Smooth muscle cell (in vitro differentiated cells): ENCODE results near the gene EFNB3. TPM values are rescaled to one million over a fixed set of nuclear protein-coding genes. Genes with fewer than 3 reads are reported as not detected.

ENCODE experiments used
- polyA plus RNA-seq: library from polyadenylated mRNA; unstranded; fragments of >200 nt; fragmentation: Nextera tagmentation; extraction: Ambion mirVana; gene quantifications from 2 replicates; pipeline ENCODE4 v1.2.1, GENCODE V29; 2016
- total RNA-seq: library from RNA; depleted of rRNA; stranded (reverse); fragments of >200 nt; gene quantifications from 2 replicates; pipeline ENCODE4 v1.2.3, GENCODE V29; 2014

The EFNB3 gene
- total and polyA plus RNA-seq, 2 experiments from 2014 or later: 4.8 to 6.7 TPM

Other genes with a start within 250 kb of the EFNB3 start
- gene ZBTB4, start 225.6 kb upstream of the EFNB3 start, total RNA-seq: 24.2 and 25.6 TPM in 2 replicates
- 22.8 and 26.9 TPM in 2 replicates for gene ZBTB4, start 225.6 kb upstream of the EFNB3 start, polyA plus RNA-seq
- not detected in 2 replicates for gene SLC35G6, start 223.8 kb upstream of the EFNB3 start, total RNA-seq
- 0.51 TPM in 1 of 2 replicates, not detected in the other for gene SLC35G6, start 223.8 kb upstream of the EFNB3 start, polyA plus RNA-seq
- gene POLR2A, start 220.8 kb upstream of the EFNB3 start, total RNA-seq: 72.0 and 76.0 TPM in 2 replicates
- 80.2 and 123 TPM in 2 replicates for gene POLR2A, start 220.8 kb upstream of the EFNB3 start, polyA plus RNA-seq
- 5.9 and 6.2 TPM in 2 replicates for gene TNFSF12, start 156.1 kb upstream of the EFNB3 start, total RNA-seq
- 13.6 and 16.1 TPM in 2 replicates for gene TNFSF12, start 156.1 kb upstream of the EFNB3 start, polyA plus RNA-seq
- 0.18 and 4.1 TPM in 2 replicates for gene TNFSF13, start 146.5 kb upstream of the EFNB3 start, total RNA-seq
- gene TNFSF13, start 146.5 kb upstream of the EFNB3 start, polyA plus RNA-seq: 0.38 and 1.6 TPM in 2 replicates
- gene SENP3, start 143.3 kb upstream of the EFNB3 start, total RNA-seq: 72.1 and 90.3 TPM in 2 replicates
- gene SENP3, start 143.3 kb upstream of the EFNB3 start, polyA plus RNA-seq: 33.7 and 35.7 TPM in 2 replicates
- gene CD68, start 125.6 kb upstream of the EFNB3 start, total RNA-seq: 20.7 and 22.7 TPM in 2 replicates
- gene CD68, start 125.6 kb upstream of the EFNB3 start, polyA plus RNA-seq: 27.5 and 30.2 TPM in 2 replicates
- gene MPDU1, start 121.3 kb upstream of the EFNB3 start, total RNA-seq: 155 and 228 TPM in 2 replicates
- 70.7 and 75.1 TPM in 2 replicates for gene MPDU1, start 121.3 kb upstream of the EFNB3 start, polyA plus RNA-seq
- 13.4 and 16.1 TPM in 2 replicates for gene SOX15, start 115.1 kb upstream of the EFNB3 start, total RNA-seq
- 7.3 and 39.0 TPM in 2 replicates for gene SOX15, start 115.1 kb upstream of the EFNB3 start, polyA plus RNA-seq
- 22.8 and 31.1 TPM in 2 replicates for gene FXR2, start 90.3 kb upstream of the EFNB3 start, total RNA-seq
- gene FXR2, start 90.3 kb upstream of the EFNB3 start, polyA plus RNA-seq: 50.0 and 50.6 TPM in 2 replicates
- gene SAT2, start 77.4 kb upstream of the EFNB3 start, total RNA-seq: 64.9 and 70.8 TPM in 2 replicates
- 68.2 and 74.2 TPM in 2 replicates for gene SAT2, start 77.4 kb upstream of the EFNB3 start, polyA plus RNA-seq
- gene SHBG, start 75.1 kb upstream of the EFNB3 start, total RNA-seq: not detected in 2 replicates
- 0.83 and 0.88 TPM in 2 replicates for gene SHBG, start 75.1 kb upstream of the EFNB3 start, polyA plus RNA-seq
- 0.27 and 0.85 TPM in 2 replicates for gene ATP1B2, start 54.3 kb upstream of the EFNB3 start, total RNA-seq
- 4.1 and 4.4 TPM in 2 replicates for gene ATP1B2, start 54.3 kb upstream of the EFNB3 start, polyA plus RNA-seq
- gene TP53, start 17.7 kb upstream of the EFNB3 start, total RNA-seq: 25.4 and 55.1 TPM in 2 replicates
- 21.1 and 27.6 TPM in 2 replicates for gene TP53, start 17.7 kb upstream of the EFNB3 start, polyA plus RNA-seq
- 8.2 and 8.9 TPM in 2 replicates for gene WRAP53, start 16.7 kb upstream of the EFNB3 start, total RNA-seq
- gene WRAP53, start 16.7 kb upstream of the EFNB3 start, polyA plus RNA-seq: 17.1 and 18.9 TPM in 2 replicates
- gene DNAH2, start 12.5 kb downstream of the EFNB3 start, total RNA-seq: 0.49 TPM in 1 of 2 replicates, not detected in the other
- gene DNAH2, start 12.5 kb downstream of the EFNB3 start, polyA plus RNA-seq: not detected in 2 replicates
- 4.3 and 9.1 TPM in 2 replicates for gene KDM6B, start 129.0 kb downstream of the EFNB3 start, total RNA-seq
- 5.8 and 11.1 TPM in 2 replicates for gene KDM6B, start 129.0 kb downstream of the EFNB3 start, polyA plus RNA-seq
- 5.1 and 8.6 TPM in 2 replicates for gene TMEM88, start 149.9 kb downstream of the EFNB3 start, total RNA-seq
- 12.7 and 16.1 TPM in 2 replicates for gene TMEM88, start 149.9 kb downstream of the EFNB3 start, polyA plus RNA-seq
- gene NAA38, start 152.4 kb downstream of the EFNB3 start, total RNA-seq: 30.6 and 76.4 TPM in 2 replicates
- gene NAA38, start 152.4 kb downstream of the EFNB3 start, polyA plus RNA-seq: 86.1 and 99.4 TPM in 2 replicates
- gene CYB5D1, start 152.8 kb downstream of the EFNB3 start, total RNA-seq: 8.6 and 9.3 TPM in 2 replicates
- gene CYB5D1, start 152.8 kb downstream of the EFNB3 start, polyA plus RNA-seq: 6.6 and 7.9 TPM in 2 replicates
- gene CHD3, start 183.6 kb downstream of the EFNB3 start, total RNA-seq: 28.5 and 34.9 TPM in 2 replicates
- gene CHD3, start 183.6 kb downstream of the EFNB3 start, polyA plus RNA-seq: 16.3 and 23.5 TPM in 2 replicates
- gene RNF227, start 211.1 kb downstream of the EFNB3 start, total RNA-seq: 3.4 and 5.4 TPM in 2 replicates
- 3.5 and 5.1 TPM in 2 replicates for gene RNF227, start 211.1 kb downstream of the EFNB3 start, polyA plus RNA-seq
- gene KCNAB3, start 224.7 kb downstream of the EFNB3 start, total RNA-seq: 4.6 and 8.7 TPM in 2 replicates
- gene KCNAB3, start 224.7 kb downstream of the EFNB3 start, polyA plus RNA-seq: 4.4 and 5.3 TPM in 2 replicates
- gene TRAPPC1, start 226.7 kb downstream of the EFNB3 start, total RNA-seq: 53.6 and 56.2 TPM in 2 replicates
- gene TRAPPC1, start 226.7 kb downstream of the EFNB3 start, polyA plus RNA-seq: 364 and 392 TPM in 2 replicates
- 11.1 and 23.5 TPM in 2 replicates for gene CNTROB, start 227.0 kb downstream of the EFNB3 start, total RNA-seq
- gene CNTROB, start 227.0 kb downstream of the EFNB3 start, polyA plus RNA-seq: 20.6 and 26.3 TPM in 2 replicates